HPDE6-E6E7 (cell line): ENCODE data around the gene FSTL4.

Source experiments
- DNase-seq: peaks from one replicate; pipeline ENCODE4 v3.0.0; 2011; ENCODE audit warnings: missing footprints; ENCODE audit errors: extremely low spot score

FSTL4 gene

DNA sequence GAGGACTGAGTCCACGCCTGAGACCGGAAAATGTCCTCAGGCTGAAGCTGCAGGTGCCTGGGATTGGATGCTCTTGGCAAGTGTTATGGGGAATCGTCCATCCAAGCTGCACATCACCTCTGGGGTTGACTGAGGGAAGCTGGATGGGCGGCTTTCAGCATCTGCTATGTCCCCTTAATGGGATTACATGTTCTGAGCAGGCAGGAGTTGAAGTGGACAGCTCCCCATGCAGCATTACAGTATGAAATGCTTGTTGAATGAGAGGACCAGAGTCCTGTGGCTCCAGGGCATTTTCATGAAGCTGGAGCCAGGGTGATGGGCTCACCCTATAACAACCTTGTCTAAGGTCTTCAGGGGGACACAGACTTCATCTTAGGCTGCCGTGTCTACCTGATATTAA, 289.6 kb downstream of the FSTL4 start:
- no peak for DNase-seq

DNA sequence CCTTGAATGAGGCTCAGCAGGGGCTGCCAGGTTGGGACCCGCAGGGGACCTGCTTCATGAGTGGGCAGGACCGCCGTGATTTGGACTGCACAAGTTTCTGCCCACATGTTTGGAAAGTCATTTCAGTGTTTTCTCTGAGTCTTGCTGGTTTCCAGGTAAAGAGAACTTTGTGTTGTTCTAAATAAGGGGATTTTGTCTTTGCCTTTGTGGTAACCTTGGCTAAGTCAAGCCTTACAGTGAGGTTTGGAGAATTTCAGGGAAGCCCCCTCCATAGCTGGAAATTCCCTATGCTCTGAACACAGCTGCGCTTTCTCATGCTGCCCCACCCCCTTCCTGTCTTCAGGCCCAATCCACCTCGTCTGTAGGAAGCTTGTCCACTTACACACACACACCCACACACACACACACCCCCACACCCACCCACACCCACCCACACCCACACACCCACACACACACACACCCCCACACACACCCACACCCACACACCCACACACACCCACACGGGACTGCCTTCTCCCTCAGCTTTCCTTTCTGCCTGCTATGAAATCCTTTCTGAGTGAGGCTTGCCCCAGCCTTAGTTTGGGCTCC, 290.4 kb downstream of the FSTL4 start:
- no peak for DNase-seq

- no peak for DNase-seq
Observed at GRCh38 chr5:133321286-133321832, 291.0 kb downstream of the FSTL4 start.

- no peak for DNase-seq
Observed at GRCh38 chr5:133319905-133320520, 292.3 kb downstream of the FSTL4 start.

DNA sequence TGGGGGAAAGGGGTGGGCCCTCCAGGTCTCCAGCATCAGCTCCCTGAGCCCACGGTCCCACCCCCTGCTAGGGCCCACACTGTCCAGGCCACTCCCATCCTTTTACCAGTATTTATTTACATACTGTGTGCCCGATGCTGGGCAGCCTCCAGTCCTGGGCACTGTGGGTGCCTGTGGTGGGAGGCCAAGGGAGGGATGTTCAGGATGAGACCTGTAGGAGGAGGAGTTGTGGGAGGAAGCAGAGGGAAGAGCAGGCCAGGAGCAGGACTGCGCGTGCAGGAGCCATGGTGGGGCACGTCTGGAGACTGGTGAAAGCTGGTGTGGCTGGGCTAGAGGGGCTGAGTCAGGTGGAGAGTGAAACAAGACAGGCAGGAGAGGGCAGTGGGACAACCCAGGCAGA, 293.1 kb downstream of the FSTL4 start:
- DNase-seq: no peak

- DNase-seq: no peak
Observed at GRCh38 chr5:133317558-133317957, 294.8 kb downstream of the FSTL4 start.

DNA sequence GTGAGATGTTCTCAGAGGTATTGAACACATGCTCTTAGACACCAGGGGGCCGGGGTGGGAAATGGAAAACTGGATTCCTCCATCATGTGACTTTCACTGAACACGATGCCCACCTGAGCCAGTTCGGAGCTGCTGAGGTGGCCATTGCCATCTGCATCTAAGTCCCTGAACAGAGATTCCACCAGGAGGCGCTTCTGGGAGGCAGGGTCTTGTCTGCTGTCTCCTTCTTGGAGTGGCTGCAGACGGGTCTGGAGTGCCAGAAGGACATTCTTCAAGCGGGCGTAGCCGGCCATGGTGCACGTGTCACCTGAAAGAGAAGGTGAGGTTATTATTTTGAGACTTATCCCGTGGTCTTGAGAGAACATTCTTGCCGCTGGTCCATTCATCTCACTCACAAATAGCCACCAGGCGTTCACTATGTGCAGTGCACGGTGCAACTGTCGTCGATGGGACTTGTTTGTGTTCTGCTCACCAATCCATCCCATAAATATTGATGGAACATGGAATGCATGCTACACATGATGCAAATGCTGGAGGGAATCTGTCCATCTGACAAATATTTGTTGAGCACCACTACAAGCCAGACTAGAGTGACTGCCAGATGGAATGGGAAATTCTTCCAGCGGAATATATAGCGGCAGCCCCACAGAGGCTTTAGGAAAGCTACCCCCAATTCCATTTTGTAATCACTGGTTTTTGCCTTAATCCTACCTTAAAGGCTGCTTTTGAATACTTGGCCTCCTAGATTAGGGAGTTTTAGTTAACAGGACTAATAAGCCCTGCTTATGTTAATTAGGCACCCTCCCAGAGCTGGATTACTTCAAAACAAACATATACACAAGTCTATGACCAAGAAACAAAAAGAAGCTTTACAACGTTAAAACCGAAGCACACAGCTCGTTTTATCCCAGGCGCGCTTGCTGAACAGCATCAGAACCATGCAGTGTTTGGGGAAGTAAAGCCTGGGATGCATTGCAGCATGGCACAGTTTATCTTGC, 295.7 kb downstream of the FSTL4 start:
- DNase-seq: no peak

GRCh38 chr5:133314086-133314485, 298.3 kb downstream of the FSTL4 start:
- DNase-seq: no peak

GRCh38 chr5:133311176-133311575, 301.2 kb downstream of the FSTL4 start:
- DNase-seq: no peak

- no peak for DNase-seq
Observed at GRCh38 chr5:133309984-133310621, 302.2 kb downstream of the FSTL4 start.

- DNase-seq: no peak
Observed at GRCh38 chr5:133309166-133309795, 303.1 kb downstream of the FSTL4 start.

DNA sequence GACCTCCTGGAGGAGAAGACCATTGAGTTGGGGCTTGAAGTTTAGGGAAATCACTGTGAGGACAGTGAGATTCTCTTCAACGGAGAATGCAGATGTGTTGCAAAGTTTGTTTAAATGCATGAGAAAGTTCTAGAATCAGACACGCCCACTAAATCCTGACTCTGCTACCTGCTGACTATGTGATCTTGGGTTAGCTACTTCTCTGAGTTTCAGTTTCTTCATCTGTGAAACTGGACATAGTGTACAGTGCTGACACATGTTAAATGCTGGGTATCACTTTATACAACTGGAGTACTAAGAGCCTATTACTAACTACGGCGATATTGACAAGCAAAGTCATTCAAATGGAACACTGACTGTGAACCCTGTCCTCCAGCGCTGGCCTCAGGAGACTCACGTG, 305.1 kb downstream of the FSTL4 start:
- no peak for DNase-seq

DNA sequence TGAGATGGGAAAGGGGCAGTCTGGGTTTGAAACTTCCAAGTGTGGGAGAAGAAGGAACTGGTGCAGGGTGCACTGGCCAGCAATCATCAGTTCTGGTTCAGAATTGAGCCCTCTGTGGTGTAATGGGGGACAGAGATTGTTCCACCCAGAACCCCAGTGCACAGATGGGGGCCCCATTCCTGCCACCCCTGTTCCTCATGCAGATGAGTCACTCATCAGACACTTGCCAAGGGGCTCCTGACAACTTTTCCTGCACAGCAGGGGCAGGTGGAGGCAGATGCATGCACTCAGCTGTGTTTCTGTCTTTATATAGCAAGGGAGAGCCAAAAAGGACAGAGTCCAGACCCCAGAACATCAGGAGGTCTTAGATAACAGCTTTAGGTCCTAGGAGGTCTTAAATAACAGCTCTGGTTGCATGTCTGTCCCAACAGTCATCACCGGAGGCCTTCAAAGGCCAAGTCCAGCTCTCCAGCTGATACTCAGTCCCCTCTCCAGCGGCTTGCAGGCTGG, 307.6 kb downstream of the FSTL4 start:
- DNase-seq: no peak

DNA sequence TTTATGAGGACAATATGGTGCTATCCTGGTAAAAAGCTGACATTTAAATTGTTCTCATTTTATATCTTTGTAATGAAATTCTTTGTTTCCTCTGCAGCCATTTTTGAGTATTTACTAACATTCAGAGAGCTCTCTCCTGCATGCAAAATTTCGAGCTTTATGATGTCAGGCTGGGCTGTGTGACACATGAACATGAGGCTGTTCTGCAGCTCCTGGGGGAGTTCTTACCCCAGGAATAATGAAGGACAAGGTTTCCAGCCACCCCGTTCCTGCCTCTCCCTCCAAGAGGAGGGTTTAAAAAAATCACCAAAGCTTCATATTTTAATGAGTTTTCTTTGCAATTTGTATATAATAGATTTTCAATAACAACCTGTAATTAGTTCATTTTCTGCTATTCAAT, 308.2 kb downstream of the FSTL4 start:
- DNase-seq: no peak

DNA sequence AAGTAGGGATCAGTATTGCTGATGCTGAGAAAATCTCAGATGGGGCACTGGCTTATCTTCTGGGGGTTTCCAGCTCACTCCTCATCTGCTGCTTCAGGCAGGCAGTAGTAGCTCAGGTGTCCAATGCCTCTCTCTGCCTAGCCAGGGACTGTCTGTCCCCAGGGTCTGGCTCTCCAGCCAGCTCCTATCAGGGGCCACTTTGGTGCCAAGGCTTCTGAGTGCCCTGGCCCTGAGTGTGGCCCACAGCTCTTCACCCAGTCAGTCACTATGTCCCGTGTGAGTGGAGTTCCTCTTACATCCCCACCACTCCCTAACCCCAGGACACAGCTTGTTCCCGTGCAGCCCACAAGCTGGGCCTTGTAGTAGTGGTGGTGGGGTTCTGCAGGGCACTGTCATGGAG, 309.0 kb downstream of the FSTL4 start:
- DNase-seq: no peak

DNA sequence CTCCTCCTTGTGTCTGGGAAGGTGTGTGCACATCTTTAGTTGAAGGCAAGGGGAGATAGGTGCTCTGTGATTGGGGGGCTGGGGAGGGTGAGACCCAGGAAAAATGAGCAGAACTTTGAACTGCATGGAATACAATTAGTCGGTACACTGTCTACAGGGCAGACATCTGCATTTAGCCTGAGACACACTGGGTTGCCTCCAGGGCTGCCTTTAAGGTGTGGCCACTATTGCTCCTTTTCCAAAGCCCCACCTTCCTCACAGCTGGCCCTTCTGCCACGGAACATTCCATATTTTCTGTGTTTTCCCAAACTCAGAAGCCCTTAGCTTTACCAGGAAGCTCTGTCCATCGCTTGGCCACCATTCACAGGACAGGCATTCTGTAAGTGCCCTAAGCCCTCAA, 312.6 kb downstream of the FSTL4 start:
- DNase-seq: no peak

DNA sequence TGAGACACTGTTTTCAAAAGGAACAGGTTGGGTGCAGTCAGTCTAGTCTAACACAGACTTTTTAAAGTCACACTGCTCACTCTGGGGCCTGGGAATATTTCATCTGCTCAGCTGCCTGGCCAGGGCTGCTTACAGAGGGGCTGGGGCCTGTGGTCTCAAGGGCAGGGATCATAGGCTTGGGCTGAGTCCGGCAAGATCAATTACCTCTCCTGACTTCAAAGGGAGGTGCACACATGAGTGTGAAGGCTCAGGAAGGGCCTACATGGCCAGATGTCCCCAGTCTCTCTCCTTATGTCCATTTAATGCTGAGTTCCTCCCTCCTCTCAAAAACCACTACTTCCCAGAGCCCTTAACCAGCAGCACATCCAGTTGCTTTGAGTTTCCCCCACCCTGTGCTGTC, 313.3 kb downstream of the FSTL4 start:
- DNase-seq: no peak

GRCh38 chr5:133298447-133298846, 313.9 kb downstream of the FSTL4 start:
- no peak for DNase-seq

DNA sequence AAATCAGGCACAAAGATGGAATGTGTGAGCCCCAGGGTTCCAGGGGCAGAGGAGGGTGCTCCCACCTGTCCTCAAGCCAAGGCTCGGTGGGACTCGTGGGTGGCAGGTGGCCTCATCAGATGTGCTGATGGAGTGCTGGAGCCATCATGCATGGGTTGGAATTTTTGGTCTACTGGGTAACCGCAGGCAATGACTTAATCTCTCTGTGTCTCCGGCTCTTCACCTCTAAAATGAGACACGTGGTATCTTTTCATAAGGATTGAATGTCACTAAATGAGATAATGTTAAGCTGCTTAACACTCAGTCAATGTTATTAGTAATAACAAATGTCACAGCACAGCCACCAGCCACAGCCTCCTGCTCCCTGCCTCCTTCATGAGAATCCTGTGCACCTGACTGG, 315.0 kb downstream of the FSTL4 start:
- DNase-seq: no peak

DNA sequence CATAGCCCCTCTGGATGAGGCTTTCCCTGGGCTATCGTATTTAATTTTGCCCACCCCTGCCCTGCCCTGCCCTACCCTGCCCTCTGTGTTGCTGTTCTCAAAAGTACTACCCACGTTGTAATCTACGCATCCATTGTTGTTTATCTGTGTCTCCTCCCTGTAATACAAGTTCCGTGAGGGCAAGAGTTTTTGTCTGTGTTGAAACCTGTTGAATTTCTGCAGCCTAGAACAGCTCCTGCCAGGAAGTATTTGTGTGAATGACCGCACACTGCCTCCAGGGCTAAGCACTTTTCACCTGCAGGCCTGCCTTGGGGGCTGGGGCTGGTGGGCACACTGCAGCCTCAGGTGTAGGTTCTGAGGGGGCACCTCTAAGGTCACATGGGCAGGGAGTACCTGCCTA, 315.7 kb downstream of the FSTL4 start:
- no peak for DNase-seq

DNA sequence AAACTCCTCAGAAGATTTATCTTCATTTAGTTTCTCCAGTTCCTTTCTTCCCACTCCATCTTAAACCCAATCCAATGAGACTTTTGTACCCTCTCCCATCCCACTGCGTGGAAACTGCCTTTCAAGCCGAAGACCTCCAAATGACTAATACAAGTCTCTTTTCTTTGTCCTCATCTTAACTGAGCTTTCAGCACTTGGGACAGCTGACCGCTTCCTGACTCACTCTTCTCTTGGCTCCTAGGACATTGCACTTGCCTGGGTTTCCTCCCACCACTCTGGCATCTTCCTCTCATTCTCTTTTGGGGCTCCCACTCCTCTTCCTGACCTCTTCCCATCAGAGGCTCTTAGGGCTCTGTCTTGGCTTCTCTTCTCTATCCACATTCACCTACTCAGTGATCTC, 316.8 kb downstream of the FSTL4 start:
- peak; percentile 29 for DNase-seq
